ENCODE results near the gene PPP2R2C.

Gene PPP2R2C

DNA sequence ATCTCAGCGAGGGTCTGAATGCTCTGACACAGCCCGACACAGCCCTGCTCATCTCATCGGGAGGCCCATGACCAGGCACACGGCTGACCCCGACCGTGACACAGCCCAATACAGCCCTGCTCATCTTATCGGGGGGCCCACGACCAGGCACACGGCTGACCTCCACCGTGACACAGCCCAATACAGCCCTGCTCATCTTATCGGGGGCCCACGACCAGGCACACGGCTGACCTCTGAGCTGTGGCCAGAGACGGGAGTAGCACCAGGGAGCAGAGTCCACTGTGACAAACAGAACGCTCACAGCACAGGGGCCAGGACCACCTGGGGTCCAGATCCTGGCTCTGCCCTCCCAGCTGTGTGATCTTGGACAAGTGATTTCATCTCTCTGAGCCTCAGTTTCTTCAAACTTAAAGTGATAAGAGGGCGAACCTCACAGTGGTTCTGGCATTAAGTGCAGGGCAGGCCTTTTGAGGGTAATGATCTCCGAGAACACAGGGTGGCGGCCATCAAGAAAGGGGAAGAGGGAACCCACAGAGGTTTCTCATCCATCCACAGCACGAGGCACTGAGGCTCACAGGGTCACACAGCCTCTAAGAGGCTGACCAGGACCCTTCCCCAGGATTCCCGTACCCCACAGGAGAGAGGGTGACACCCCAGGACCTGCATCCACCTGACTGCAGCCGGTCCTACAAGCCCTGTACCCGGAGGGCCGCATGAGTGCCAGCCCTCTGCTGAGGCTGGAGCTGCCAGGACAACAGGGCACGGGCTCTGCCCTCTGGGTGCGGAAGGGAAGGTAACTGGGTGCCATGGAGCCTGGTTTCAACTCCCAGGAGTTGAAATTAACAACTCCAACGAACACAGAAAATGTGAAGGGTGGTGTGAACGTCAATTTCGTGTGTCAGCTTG is 142.7 kb downstream of the PPP2R2C start:
- peaks cover 13% of the 10 kb centered on the region for H3K27me3 Mint-ChIP-seq (ENCODE audit: low read depth)
- H3K27ac Mint-ChIP-seq, result no peak overlapping the region
- peaks cover 4% of the 10 kb centered on the region for H3K9me3 Mint-ChIP-seq
- H3K4me1 Mint-ChIP-seq (ENCODE audit: low read depth), result peaks cover 2% of the 10 kb centered on the region
- no peaks in the 10 kb centered on the region for H3K36me3 Mint-ChIP-seq (ENCODE audit: low read depth)
- H3K4me3 Mint-ChIP-seq, result no peak overlapping the region

DNA sequence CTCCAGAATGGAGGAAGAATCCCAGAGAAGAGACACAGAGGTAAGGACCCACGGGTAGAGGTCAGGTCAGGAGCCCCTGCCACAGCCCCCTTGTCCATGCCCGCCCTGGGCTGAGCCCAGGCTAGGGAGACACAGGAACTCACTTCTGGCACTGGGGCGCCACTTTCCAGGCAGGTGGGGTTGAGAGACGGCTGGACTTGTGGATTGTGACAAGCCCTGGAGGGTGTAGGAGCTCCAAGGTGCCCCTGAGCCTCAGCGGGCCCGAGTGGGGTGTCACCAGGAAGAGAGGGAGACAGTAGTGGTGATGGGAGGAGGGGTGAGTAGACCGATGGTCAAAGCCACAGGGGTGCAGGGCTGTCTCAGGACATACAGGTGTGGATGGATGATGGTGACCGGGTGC is 143.9 kb downstream of the PPP2R2C start:
- H3K27me3 Mint-ChIP-seq (ENCODE audit: low read depth), result peaks cover 24% of the 10 kb centered on the region
- H3K9me3 Mint-ChIP-seq, result no peaks in the 10 kb centered on the region
- peaks cover 6% of the 10 kb centered on the region for H3K4me1 Mint-ChIP-seq (ENCODE audit: low read depth)
- no peak overlapping the region for H3K27ac Mint-ChIP-seq
- no peaks in the 10 kb centered on the region for H3K36me3 Mint-ChIP-seq (ENCODE audit: low read depth)
- H3K4me3 Mint-ChIP-seq, result no peak overlapping the region

DNA sequence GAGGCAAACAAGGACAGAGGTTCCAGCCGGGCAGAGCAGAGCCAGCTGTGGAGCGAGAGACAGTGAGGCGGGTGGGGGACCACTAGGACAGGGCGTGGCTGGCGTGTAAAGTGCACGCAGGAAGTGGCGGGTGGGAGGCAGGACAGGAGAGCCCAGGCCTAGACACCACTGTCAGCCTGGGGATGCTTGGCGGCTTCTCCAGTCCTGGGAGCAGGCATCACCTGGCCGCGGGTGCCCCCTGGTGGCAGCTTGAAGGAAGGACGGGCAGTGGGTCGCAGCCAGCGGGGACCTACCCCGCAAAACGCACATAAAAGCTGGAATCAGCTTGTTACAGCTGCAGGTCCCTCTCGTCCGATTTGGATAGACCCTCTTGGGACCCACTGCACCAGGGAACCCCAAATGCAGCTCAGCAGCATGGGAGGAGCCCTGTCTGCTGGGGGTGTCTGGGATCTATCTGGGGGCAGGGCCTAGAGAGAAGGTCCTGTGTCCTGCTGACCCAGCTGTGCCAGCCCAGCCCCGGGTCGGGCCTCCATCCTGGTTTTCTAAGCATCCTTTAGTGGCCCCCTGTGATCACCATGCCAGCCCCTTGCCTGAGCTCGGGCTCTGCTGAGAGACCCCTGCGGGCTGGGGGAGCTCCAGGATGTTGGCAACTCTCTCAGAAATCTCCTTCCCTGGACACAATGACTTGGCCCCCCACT is 145.0 kb downstream of the PPP2R2C start:
- Mint-ChIP-seq H3K36me3 (ENCODE audit: low read depth) (no peaks in the 10 kb centered on the region), H3K4me3 (no peak overlapping the region), H3K27ac (no peak overlapping the region), H3K4me1 (ENCODE audit: low read depth) (peaks cover 15% of the 10 kb centered on the region), H3K9me3 (no peaks in the 10 kb centered on the region), H3K27me3 (ENCODE audit: low read depth) (peaks cover 24% of the 10 kb centered on the region)

DNA sequence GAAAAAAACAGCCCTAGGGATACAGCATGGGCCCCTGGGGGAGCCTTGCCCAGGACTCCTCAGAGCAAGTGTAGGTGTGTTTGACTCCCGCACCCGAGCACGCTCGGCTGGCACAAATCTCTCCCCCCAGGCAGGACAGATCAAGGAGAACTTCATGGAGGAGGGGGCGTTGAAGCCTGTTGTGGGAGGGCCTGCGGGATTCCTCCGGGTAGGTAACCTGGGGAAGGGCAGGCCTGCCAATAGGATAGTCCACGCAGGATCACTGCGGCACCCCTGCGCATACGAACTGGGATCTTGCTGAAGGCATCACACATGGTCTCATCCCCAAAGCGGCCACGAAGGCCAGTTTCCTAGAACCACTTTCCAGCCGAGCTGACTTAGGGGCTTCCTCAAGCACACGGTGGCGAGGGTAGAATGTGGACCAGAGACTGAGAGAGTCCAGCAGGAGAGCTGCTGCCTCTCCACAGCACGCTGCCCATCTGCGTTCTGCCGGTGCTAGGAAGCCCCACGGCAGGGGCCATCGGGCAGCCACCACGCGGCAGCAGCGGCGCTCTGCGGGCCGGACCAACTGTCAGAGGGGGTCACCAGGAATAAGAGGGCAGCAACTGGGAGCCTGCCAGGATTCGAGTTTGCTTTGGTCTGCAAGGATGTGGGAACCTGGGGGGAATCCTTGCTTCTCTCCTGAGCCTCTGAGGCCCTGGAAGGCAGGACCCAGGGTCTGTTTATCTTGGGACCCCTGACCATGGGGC is 145.9 kb downstream of the PPP2R2C start:
- H3K36me3 Mint-ChIP-seq (ENCODE audit: low read depth), result no peaks in the 10 kb centered on the region
- no peak overlapping the region for H3K27ac Mint-ChIP-seq
- peaks cover 24% of the 10 kb centered on the region for H3K27me3 Mint-ChIP-seq (ENCODE audit: low read depth)
- peaks cover 15% of the 10 kb centered on the region for H3K4me1 Mint-ChIP-seq (ENCODE audit: low read depth)
- no peak overlapping the region for H3K4me3 Mint-ChIP-seq
- H3K9me3 Mint-ChIP-seq, result no peaks in the 10 kb centered on the region

DNA sequence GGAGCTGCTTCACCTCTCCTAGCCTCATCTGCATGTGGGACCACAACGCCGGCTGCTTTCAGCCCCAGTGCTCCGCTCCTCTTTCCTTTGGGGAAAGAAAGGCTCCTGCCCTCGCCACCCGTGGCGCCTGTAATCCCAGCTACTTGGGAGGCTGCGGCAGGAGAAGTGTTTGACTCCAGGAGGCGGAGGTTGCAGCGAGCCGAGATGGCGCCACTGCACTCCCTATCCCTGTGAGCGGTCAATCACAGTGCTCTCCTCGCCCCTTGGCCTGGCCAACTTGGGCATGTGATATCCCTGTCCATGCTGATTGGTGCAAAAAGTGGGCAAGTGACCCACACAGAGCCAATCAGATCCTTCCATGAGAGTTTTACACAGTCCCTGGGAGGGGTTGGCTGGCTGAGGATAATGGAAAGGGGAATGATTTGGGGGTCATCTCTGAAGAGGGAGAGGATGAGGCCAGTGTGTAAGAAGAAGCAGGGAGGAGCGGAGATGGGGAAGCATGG is 146.6 kb downstream of the PPP2R2C start:
- Mint-ChIP-seq H3K27me3 (ENCODE audit: low read depth) (peaks cover 24% of the 10 kb centered on the region), H3K4me3 (no peak overlapping the region), H3K27ac (no peak overlapping the region), H3K4me1 (ENCODE audit: low read depth) (peaks cover 18% of the 10 kb centered on the region), H3K9me3 (no peaks in the 10 kb centered on the region), H3K36me3 (ENCODE audit: low read depth) (no peaks in the 10 kb centered on the region)

DNA sequence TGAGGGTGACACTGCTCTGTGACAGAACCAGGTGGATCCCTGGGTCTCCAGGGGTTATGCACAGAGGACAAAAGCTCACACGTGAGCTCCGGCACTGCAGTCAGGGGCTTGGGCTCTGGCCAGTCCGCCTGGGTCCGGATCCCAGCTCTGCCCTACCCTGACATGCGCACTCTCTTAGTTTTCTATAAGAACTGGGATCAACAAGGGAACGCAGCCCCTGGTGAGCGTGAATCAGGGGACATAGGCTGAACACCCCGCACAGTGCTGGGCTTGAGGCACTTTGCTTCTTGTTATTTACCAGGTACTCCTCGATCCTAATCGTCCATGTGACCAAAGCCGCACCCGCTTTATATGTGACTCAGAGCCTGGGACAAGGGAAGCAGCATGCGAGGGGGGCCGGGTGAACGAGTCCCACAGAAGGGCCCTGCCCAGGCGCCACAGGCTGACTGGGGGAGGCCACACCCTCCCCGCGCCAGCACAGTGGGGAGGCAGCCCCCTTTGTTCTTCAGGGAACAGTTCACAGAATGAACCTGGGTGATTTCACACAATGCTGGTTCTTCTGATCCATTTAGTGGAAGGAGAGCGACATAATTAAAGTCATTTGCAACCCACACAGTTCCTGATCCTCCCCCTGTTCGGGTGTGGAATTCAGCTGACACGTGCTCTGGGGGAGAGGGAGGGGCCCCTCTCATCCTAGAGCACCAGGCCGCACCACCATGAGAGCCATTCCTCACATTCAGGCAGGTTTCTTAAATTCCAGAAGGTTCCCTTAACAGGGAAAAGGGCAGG is 147.2 kb downstream of the PPP2R2C start:
- no peaks in the 10 kb centered on the region for H3K36me3 Mint-ChIP-seq (ENCODE audit: low read depth)
- H3K4me3 Mint-ChIP-seq, result no peak overlapping the region
- peaks cover 24% of the 10 kb centered on the region for H3K27me3 Mint-ChIP-seq (ENCODE audit: low read depth)
- H3K27ac Mint-ChIP-seq, result no peak overlapping the region
- H3K4me1 Mint-ChIP-seq (ENCODE audit: low read depth), result peaks cover 24% of the 10 kb centered on the region
- H3K9me3 Mint-ChIP-seq, result no peaks in the 10 kb centered on the region

DNA sequence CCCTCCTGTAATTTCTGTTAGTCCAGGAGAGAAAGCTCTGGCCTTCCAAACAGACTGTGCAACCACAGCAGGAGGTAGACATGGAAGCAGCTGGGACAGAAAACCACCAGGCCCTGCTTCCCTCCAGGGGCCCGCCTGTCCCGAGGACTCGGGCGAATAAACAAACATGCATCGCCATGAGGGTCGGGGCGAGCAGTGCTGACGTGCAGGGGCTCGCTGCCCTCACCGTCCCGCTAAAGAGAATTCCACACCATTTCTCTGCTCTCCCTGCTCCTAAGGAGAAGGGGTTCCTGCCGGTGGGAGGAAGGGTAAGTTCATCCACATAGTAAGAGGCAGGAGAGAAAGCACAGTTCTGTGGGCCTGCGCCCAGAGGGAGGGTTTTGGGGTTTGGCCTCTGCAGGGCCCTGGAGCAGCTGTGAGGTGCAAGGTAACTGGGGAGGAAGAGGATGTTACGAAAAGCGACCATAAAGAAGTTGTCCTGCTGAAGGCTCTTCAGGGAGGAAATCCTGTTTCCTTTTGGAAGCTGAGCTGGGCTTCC is 147.9 kb downstream of the PPP2R2C start:
- no peaks in the 10 kb centered on the region for H3K36me3 Mint-ChIP-seq (ENCODE audit: low read depth)
- peaks cover 24% of the 10 kb centered on the region for H3K27me3 Mint-ChIP-seq (ENCODE audit: low read depth)
- H3K4me3 Mint-ChIP-seq, result no peak overlapping the region

DNA sequence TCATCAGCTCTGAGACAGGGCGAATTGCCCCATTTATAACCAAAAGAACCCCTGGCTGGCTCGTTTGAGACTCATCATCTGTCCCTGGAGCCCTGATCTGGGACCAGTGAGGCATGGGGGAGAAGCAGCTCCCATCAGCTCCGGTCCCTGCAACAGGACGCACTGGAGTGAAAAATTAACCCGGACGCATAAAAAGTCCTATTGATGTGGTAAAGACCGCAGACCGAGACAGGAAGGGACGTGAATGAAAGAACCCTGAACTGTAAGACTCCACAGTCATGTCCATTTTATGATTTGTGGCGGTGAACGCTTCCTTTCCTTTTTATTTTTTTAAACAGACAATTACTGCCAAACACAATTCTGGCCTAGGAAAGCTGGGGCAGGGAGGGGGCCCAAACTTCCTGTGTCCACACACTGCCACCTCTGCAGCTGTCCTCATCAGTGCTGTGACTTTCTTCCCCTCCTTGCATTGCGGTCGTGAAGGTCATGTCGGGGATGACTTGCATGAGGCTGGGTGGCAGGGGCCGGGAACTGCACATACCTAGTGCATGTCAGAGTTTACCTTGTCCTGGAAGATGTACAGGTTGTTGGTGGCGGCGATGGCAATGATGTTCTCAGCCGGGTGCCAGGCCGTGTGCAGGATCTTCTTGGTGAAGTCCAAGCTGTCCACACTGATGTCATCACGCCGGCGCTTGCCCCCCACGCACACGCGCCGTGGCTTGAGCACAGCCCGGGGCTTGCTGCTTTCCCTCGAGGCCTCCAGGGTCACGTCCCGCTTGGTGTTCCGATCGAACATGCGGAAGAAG is 149.4 kb downstream of the PPP2R2C start:
- Mint-ChIP-seq H3K4me3 (no peak overlapping the region), H3K27ac (no peak overlapping the region), H3K27me3 (ENCODE audit: low read depth) (peaks cover 17% of the 10 kb centered on the region), H3K9me3 (no peaks in the 10 kb centered on the region), H3K4me1 (ENCODE audit: low read depth) (peaks cover 28% of the 10 kb centered on the region), H3K36me3 (ENCODE audit: low read depth) (no peaks in the 10 kb centered on the region)

More for the DNA sequence above, 147.9 kb downstream of the PPP2R2C start:
- Mint-ChIP-seq H3K4me1 (ENCODE audit: low read depth) (peaks cover 26% of the 10 kb centered on the region), H3K27ac (no peak overlapping the region), H3K9me3 (no peaks in the 10 kb centered on the region)

DNA sequence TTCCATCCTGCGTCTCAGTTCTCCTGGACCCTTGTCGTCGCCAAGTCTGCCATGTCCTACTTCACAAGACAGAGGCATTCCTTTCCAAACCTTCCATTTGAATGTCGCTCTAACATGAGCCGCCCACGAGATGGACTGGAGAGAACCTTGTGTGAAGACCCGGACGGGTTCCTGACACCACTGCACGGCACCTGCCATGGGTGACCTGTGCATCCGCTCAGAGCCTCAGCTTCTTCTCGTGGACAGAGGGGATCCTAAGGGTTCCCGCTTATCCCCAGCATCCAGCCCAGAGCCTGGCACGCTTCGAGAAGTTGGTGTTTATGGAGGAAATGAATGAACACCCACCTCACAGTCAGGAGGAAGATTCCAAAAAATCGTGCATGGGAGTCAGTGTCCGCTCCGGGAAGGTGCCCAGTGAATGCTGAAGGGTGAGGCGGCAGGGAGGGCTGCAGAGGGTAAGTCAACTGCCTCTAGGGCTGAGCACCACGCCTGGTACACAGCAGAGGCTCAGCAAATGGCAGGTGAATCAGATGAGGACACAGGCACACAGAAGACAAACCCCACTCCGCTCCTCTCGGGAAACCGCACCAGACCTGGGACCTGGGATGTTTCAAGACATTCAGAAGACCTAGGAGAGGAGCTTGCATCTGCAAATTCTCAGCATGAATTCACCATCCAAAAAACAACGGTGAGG is 150.2 kb downstream of the PPP2R2C start:
- H3K27me3 Mint-ChIP-seq (ENCODE audit: low read depth), result peaks cover 13% of the 10 kb centered on the region
- H3K4me3 Mint-ChIP-seq, result no peak overlapping the region

DNA sequence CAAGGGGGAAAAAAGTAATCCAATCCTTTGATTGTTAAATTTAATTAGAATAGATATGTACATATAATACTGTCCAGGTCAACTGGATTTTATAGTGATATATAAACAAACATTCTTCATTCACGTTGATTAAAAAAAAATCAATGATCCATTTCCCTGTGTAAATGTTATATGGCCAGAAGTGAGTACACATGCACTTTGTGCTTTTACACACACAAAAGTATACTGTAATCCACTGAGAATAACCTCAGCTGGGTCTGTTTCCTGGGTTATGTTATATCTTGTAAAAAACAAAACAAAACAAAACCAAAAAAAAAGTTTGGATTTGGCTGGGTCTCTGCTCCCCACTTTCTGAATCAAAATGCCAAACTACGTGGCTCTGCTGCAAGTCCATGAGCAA is 151.1 kb downstream of the PPP2R2C start:
- no peaks in the 10 kb centered on the region for H3K9me3 Mint-ChIP-seq
- H3K27me3 Mint-ChIP-seq (ENCODE audit: low read depth), result peaks cover 19% of the 10 kb centered on the region
- no peak overlapping the region for H3K27ac Mint-ChIP-seq
- H3K4me3 Mint-ChIP-seq, result no peak overlapping the region
- no peaks in the 10 kb centered on the region for H3K36me3 Mint-ChIP-seq (ENCODE audit: low read depth)
- H3K4me1 Mint-ChIP-seq (ENCODE audit: low read depth), result peaks cover 26% of the 10 kb centered on the region

More for the DNA sequence above, 150.2 kb downstream of the PPP2R2C start:
- Mint-ChIP-seq H3K27ac (no peak overlapping the region), H3K4me1 (ENCODE audit: low read depth) (peaks cover 28% of the 10 kb centered on the region), H3K36me3 (ENCODE audit: low read depth) (no peaks in the 10 kb centered on the region), H3K9me3 (no peaks in the 10 kb centered on the region)

DNA sequence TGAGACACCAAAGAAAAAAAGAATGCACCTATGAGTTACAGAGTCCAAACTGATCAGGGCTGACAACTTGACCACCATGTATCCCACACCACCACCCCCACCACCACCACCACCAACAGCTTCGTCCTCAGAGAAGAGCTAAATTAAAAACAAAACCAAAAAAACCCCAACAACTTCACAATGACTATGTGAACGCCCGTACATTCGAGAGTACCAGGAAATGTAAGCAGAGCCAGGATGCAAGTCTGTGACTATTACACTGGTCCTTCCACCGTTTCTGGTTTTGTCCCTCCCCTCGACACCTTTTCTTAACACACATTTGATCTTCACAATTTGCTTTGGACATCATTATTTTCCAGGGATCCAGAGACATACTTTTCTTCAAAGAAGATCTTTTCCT is 151.8 kb downstream of the PPP2R2C start:
- H3K36me3 Mint-ChIP-seq (ENCODE audit: low read depth), result no peaks in the 10 kb centered on the region
- peaks cover 26% of the 10 kb centered on the region for H3K4me1 Mint-ChIP-seq (ENCODE audit: low read depth)
- no peaks in the 10 kb centered on the region for H3K9me3 Mint-ChIP-seq
- peaks cover 21% of the 10 kb centered on the region for H3K27me3 Mint-ChIP-seq (ENCODE audit: low read depth)
- H3K27ac Mint-ChIP-seq, result no peak overlapping the region
- H3K4me3 Mint-ChIP-seq, result no peak overlapping the region

DNA sequence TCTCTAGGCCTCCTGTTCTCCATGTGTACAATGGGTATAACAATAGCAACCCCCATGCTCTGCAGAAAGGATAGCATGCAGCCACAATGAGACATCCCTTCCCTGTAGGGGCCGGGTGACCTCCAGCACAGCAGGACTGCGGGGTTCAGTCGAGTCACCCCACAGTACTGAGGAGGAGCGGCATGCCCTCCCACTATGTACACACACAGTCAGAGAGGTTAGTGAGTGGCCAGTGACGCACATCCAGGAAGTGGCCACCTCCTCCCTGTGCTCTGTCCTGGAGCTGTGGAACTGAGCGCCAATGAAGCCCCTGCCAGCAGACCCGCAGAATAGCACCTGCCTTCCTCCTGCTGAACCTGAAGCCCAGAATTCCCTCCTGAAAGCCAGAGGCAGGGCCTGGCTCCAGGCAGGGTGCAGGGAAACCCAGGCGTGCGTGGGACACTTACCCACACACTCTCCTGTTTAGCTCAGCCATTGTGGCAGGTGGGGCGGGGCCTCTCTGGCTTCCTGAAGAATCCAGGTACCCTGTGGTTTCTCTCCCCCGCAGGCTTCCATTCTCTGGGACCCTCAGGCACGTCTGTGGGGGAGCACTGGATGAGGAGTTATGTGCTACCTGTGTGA is 152.8 kb downstream of the PPP2R2C start:
- no peaks in the 10 kb centered on the region for H3K9me3 Mint-ChIP-seq
- H3K27ac Mint-ChIP-seq, result no peak overlapping the region
- H3K27me3 Mint-ChIP-seq (ENCODE audit: low read depth), result peaks cover 17% of the 10 kb centered on the region

More for the DNA sequence above, 152.8 kb downstream of the PPP2R2C start:
- no peak overlapping the region for H3K4me3 Mint-ChIP-seq
- peaks cover 26% of the 10 kb centered on the region for H3K4me1 Mint-ChIP-seq (ENCODE audit: low read depth)
- no peaks in the 10 kb centered on the region for H3K36me3 Mint-ChIP-seq (ENCODE audit: low read depth)

Data from T-helper 1 cell treated with Interleukin-12 subunit alpha and Interleukin-12 subunit beta and Interleukin-4 antibody, amounts not matched to agents 30 μg/mL and 1 μg/mL, for 36 hours (primary cell).